KMS-11 (cell line): ENCODE data around the gene PIGL.

Experiments
- H2AFZ ChIP-seq: fragments of 200-600 bp; sonication (generic); 2 replicates; pipeline ENCODE4 v1.6.1; 2016; ENCODE audit warnings: antibody characterized with exemption, mixed run types, low read depth
- H3K27ac ChIP-seq: fragments of 200-600 bp; sonication (generic); 2 replicates; pipeline ENCODE4 v1.6.1; 2016; ENCODE audit warnings: mild to moderate bottlenecking, mixed run types
- H3K27me3 ChIP-seq: fragments of 200-600 bp; sonication (generic); 2 replicates; pipeline ENCODE4 v1.6.1; 2017; ENCODE audit warnings: mild to moderate bottlenecking, low read depth, mixed run types, moderate library complexity; ENCODE audit not compliant: insufficient read depth
- H3K36me3 ChIP-seq: fragments of 200-600 bp; sonication (generic); 2 replicates; pipeline ENCODE4 v1.6.1; 2017; ENCODE audit warnings: mild to moderate bottlenecking, mixed run types; ENCODE audit not compliant: insufficient read depth
- H3K4me1 ChIP-seq: fragments of 200-600 bp; sonication (generic); 2 replicates; pipeline ENCODE4 v1.6.1; 2016; ENCODE audit warnings: mild to moderate bottlenecking, low read depth, mixed run types; ENCODE audit not compliant: poor library complexity, severe bottlenecking
- H3K4me2 ChIP-seq: fragments of 200-600 bp; sonication (generic); 2 replicates; pipeline ENCODE4 v1.7.0; 2016; ENCODE audit warnings: mild to moderate bottlenecking, mixed run types
- H3K4me3 ChIP-seq: fragments of 200-600 bp; sonication (generic); IDR thresholded peaks from 2 replicates; pipeline ENCODE4 v1.6.1; 2017; ENCODE audit warnings: low read depth, low read length, mixed read lengths; ENCODE audit not compliant: insufficient read depth
- H3K79me2 ChIP-seq: fragments of 200-600 bp; sonication (generic); 2 replicates; pipeline ENCODE4 v1.6.1; 2016; ENCODE audit warnings: low read depth, mixed run types; ENCODE audit not compliant: insufficient read depth
- H3K9ac ChIP-seq: fragments of 200-600 bp; sonication (generic); 2 replicates; pipeline ENCODE4 v1.6.1; 2016; ENCODE audit warnings: mild to moderate bottlenecking, mixed run types
- H4K20me1 ChIP-seq: fragments of 200-600 bp; sonication (generic); 2 replicates; pipeline ENCODE4 v1.6.1; 2016; ENCODE audit warnings: mild to moderate bottlenecking, mixed run types; ENCODE audit not compliant: insufficient read depth
- CTCF ChIP-seq: fragments of 200-600 bp; sonication (generic); conservative IDR thresholded peaks from 2 replicates; pipeline ENCODE4 v1.6.1; 2017; ENCODE audit warnings: low read depth, mild to moderate bottlenecking, antibody characterized with exemption, low read length, moderate library complexity, mixed read lengths

Gene PIGL

GRCh38 chr17:16232391-16232790 is 15.4 kb downstream of the PIGL start:
- H2AFZ ChIP-seq: no peak overlapping the region
- H3K9ac ChIP-seq: no peak overlapping the region
- no peaks in the 10 kb centered on the region for H3K79me2 ChIP-seq
- H3K27ac ChIP-seq: no peak overlapping the region
- no peaks in the 10 kb centered on the region for H3K27me3 ChIP-seq
- no peaks in the 10 kb centered on the region for H3K36me3 ChIP-seq
- H4K20me1 ChIP-seq: no peaks in the 10 kb centered on the region
- H3K4me3 ChIP-seq: no peak overlapping the region
- H3K4me2 ChIP-seq: no peak overlapping the region
- peaks cover 12% of the 10 kb centered on the region for H3K4me1 ChIP-seq
- TF ChIP-seq CTCF: no peak

- H3K27me3 ChIP-seq: no peaks in the 10 kb centered on the region
- H3K4me2 ChIP-seq: no peak overlapping the region
- H3K4me3 ChIP-seq: no peak overlapping the region
- no peak for TF ChIP-seq CTCF
- H2AFZ ChIP-seq: no peak overlapping the region
- no peaks in the 10 kb centered on the region for H3K36me3 ChIP-seq
- no peaks in the 10 kb centered on the region for H4K20me1 ChIP-seq
- no peaks in the 10 kb centered on the region for H3K4me1 ChIP-seq
- H3K79me2 ChIP-seq: no peaks in the 10 kb centered on the region
- no peak overlapping the region for H3K27ac ChIP-seq
- no peak overlapping the region for H3K9ac ChIP-seq
These were observed 22.9 kb downstream of the PIGL start for GRCh38 chr17:16239931-16240330.

- H3K4me3 ChIP-seq: no peak overlapping the region
- H3K36me3 ChIP-seq: no peaks in the 10 kb centered on the region
- H3K9ac ChIP-seq: no peak overlapping the region
- no peak overlapping the region for H3K27ac ChIP-seq
- H3K79me2 ChIP-seq: no peaks in the 10 kb centered on the region
- no peak for TF ChIP-seq CTCF
- H3K4me1 ChIP-seq: no peaks in the 10 kb centered on the region
- no peak overlapping the region for H2AFZ ChIP-seq
- H3K27me3 ChIP-seq: no peaks in the 10 kb centered on the region
- H3K4me2 ChIP-seq: no peak overlapping the region
- no peaks in the 10 kb centered on the region for H4K20me1 ChIP-seq
These were observed 24.9 kb downstream of the PIGL start for GRCh38 chr17:16241906-16242399.

- no peak for TF ChIP-seq CTCF
- Histone ChIP-seq H3K4me2 (no peak overlapping the region), H3K27ac (no peak overlapping the region), H4K20me1 (no peaks in the 10 kb centered on the region), H3K4me1 (no peaks in the 10 kb centered on the region), H3K79me2 (no peaks in the 10 kb centered on the region), H3K36me3 (no peaks in the 10 kb centered on the region), H3K9ac (no peak overlapping the region), H3K4me3 (no peak overlapping the region), H2AFZ (no peak overlapping the region), H3K27me3 (no peaks in the 10 kb centered on the region)
These were observed 26.4 kb downstream of the PIGL start for GRCh38 chr17:16243385-16243784.
